ENCODE measurements around the gene IL34. TPM values are rescaled to one million over a fixed set of nuclear protein-coding genes. Genes with fewer than 3 reads are reported as not detected.
"Not testable (repeated sequence)": the region's sequence is repeated elsewhere in the genome, so short reads cannot be mapped to it uniquely, and the experiment has no call there.

The IL34 gene
- total RNA-seq, 2 donors from 2014 or later = 0.39 to 2.2 TPM

GRCh38 chr16:70611224-70611598 is 35.1 kb upstream of the IL34 start:
- TF ChIP-seq, protein P1, sequence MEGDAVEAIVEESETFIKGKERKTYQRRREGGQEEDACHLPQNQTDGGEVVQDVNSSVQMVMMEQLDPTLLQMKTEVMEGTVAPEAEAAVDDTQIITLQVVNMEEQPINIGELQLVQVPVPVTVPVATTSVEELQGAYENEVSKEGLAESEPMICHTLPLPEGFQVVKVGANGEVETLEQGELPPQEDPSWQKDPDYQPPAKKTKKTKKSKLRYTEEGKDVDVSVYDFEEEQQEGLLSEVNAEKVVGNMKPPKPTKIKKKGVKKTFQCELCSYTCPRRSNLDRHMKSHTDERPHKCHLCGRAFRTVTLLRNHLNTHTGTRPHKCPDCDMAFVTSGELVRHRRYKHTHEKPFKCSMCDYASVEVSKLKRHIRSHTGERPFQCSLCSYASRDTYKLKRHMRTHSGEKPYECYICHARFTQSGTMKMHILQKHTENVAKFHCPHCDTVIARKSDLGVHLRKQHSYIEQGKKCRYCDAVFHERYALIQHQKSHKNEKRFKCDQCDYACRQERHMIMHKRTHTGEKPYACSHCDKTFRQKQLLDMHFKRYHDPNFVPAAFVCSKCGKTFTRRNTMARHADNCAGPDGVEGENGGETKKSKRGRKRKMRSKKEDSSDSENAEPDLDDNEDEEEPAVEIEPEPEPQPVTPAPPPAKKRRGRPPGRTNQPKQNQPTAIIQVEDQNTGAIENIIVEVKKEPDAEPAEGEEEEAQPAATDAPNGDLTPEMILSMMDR (IDR thresholded peaks at IDR 0.05) = no peak
- Histone ChIP-seq H3K27me3 (no peaks in the 10 kb centered on the region), H3K36me3 (no peaks in the 10 kb centered on the region), H3K4me1 (peaks cover 0 to 6% of the 10 kb centered on the region in 2 donors), H3K4me3 (no peak overlapping the region), H3K27ac (no peak overlapping the region), H3K9me3 (no peaks in the 10 kb centered on the region)
- DNase-seq (ENCODE audit: low spot score) = no peak

- Histone ChIP-seq H3K4me3 (no peak overlapping the region), H3K36me3 (no peaks in the 10 kb centered on the region), H3K9me3 (no peaks in the 10 kb centered on the region), H3K4me1 (peaks cover 0 to 6% of the 10 kb centered on the region in 2 donors), H3K27ac (no peak overlapping the region), H3K27me3 (no peaks in the 10 kb centered on the region)
- DNase-seq (ENCODE audit: low spot score) = no peak
- TF ChIP-seq, protein P1 (IDR thresholded peaks at IDR 0.05) = no peak
Observed at GRCh38 chr16:70611785-70612303, 34.5 kb upstream of the IL34 start.

DNA sequence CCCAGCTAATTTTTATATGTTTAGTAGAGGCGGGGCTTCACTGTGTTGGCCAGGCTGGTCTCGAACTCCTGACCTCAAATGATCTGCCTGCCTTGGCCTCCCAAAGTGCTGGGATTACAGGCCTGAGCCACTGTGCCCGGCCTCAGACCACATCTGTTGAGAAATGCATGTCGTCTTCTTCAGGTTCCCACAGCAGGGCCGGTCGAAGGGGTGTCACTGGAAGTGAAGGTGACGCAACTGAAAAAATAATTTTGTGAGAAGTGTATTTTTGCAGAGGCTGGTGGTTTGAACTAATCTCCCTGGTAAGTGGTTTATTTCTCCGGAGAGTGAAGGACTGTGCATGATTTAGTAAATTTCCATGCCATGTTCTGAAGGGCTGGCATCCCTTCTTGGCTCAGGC is 33.4 kb upstream of the IL34 start:
- Histone ChIP-seq H3K27ac (no peak overlapping the region), H3K4me1 (peaks cover 0 to 6% of the 10 kb centered on the region in 2 donors), H3K4me3 (no peak overlapping the region), H3K36me3 (no peaks in the 10 kb centered on the region), H3K27me3 (no peaks in the 10 kb centered on the region), H3K9me3 (no peaks in the 10 kb centered on the region)
- DNase-seq (ENCODE audit: low spot score) = no peak
- TF ChIP-seq, protein P1 (IDR thresholded peaks at IDR 0.05) = no peak

GRCh38 chr16:70614208-70614951 is 32.0 kb upstream of the IL34 start:
- Histone ChIP-seq H3K27me3 (no peaks in the 10 kb centered on the region), H3K9me3 (no peaks in the 10 kb centered on the region), H3K27ac (no peak overlapping the region), H3K4me1 (peaks cover 0 to 6% of the 10 kb centered on the region in 2 donors), H3K36me3 (no peaks in the 10 kb centered on the region), H3K4me3 (no peak overlapping the region)
- DNase-seq (ENCODE audit: low spot score) = no peak
- TF ChIP-seq, protein P1 (IDR thresholded peaks at IDR 0.05) = no peak

GRCh38 chr16:70615945-70616344 is 30.4 kb upstream of the IL34 start:
- Histone ChIP-seq H3K27me3 (no peaks in the 10 kb centered on the region), H3K9me3 (no peaks in the 10 kb centered on the region), H3K4me1 (no peaks in the 10 kb centered on the region), H3K4me3 (no peak overlapping the region), H3K27ac (no peak overlapping the region), H3K36me3 (no peaks in the 10 kb centered on the region)
- DNase-seq (ENCODE audit: low spot score) = no peak
- TF ChIP-seq, protein P1 (IDR thresholded peaks at IDR 0.05) = no peak

GRCh38 chr16:70621864-70622263 is 24.5 kb upstream of the IL34 start:
- H3K27me3 ChIP-seq; DNase-seq (ENCODE audit: low spot score); H3K4me1 ChIP-seq; H3K36me3 ChIP-seq; H3K9me3 ChIP-seq; H3K27ac ChIP-seq; H3K4me3 ChIP-seq: not testable (repeated sequence)
